ENCODE data around the gene CCDC197.

The CCDC197 gene

DNA sequence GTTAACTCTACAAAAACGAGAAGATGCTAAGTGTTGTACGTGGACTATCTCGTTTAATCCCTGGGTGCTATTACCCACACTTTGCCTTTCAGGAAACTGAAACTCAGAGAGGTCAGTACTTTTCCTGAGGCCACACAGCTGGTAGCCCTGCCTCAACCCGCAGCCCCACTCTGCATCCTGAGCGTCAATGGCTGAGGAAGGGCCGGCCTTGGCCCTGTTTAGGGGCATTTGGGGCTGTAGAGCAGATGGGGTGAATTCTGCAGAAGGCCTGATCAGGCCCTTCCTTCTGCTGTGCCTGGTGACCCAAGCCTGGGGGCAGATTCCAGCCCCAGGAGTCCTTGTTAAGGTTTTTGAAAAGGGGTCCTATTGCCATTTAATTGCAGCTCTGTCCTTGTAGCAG, 3.7 kb upstream of the CCDC197 start:
- no peak for DNase-seq (ENCODE audit: low read depth)
- H3K4me3 ChIP-seq (ENCODE audit: low read depth, low read length) = no peak overlapping the region
- TF ChIP-seq, protein P1, sequence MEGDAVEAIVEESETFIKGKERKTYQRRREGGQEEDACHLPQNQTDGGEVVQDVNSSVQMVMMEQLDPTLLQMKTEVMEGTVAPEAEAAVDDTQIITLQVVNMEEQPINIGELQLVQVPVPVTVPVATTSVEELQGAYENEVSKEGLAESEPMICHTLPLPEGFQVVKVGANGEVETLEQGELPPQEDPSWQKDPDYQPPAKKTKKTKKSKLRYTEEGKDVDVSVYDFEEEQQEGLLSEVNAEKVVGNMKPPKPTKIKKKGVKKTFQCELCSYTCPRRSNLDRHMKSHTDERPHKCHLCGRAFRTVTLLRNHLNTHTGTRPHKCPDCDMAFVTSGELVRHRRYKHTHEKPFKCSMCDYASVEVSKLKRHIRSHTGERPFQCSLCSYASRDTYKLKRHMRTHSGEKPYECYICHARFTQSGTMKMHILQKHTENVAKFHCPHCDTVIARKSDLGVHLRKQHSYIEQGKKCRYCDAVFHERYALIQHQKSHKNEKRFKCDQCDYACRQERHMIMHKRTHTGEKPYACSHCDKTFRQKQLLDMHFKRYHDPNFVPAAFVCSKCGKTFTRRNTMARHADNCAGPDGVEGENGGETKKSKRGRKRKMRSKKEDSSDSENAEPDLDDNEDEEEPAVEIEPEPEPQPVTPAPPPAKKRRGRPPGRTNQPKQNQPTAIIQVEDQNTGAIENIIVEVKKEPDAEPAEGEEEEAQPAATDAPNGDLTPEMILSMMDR (IDR thresholded peaks at IDR 0.05; ENCODE audit: low read depth, low read length, missing control alignments) = no peak

DNA sequence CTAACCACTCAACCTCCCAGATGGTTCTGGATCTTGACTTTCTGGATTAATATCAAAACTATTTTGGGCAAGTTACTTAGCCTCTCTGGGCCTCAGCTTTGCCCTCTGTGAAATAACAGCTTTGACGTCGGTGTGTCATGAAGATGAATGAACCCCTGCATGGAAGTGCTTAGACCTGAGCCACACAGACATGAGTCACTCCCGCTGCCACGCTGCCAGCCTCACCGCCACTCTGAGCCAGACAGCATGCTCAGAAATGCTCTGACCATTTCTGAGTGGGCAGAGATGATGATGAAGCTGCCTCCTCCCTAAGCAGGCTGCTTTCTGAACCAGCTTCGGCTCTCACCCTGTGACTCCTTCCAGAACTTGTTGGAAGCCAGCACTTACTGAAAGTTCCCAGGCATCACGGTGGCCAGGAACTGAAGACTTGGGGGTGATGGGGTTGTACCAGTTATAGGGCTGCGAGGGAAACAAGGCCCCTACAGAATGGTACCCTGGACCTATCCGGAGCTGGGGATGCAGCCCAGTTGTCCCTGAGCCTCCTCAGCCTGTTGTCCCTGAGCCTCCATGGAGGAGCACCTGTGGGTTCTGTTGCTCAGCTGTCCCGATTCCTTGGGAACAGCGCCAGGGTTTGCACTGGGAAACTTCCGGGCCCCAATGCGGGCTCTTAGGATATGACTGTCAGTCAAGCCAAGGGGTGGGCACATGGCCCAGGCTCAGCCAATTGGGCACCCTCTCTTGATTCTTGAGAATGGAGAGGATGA, 2.0 kb upstream of the CCDC197 start:
- no peak overlapping the region for H3K4me3 ChIP-seq (ENCODE audit: low read depth, low read length)
- DNase-seq (ENCODE audit: low read depth) = no peak
- TF ChIP-seq, protein P1 (IDR thresholded peaks at IDR 0.05; ENCODE audit: low read depth, low read length, missing control alignments) = no peak

DNA sequence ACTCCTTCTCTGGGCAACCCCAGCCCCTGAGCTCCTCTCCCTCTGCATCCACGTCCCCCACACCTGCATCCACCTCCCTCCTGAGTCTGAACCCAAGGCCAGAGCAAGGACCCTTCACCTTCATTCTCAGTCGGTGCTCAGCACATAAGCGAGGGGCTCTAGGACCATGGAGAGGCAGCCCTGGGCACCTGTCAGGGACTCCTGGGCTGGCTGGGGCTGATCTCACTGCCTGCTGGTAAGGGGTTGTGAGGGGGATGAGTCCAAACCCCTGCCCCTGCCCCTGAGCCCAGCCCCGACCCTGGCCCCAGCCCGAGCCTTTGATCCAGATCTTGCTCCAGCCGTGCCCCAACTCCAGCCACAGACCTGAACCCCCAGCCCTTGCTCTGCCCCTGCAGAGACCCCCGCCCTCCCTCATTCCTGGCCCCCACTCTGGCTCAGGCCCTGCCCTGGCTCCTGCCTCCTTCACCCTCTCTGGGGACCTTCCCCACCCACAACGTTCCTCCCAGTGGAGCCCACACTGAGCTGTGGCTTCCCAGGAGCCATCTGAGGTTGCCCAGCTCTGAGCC, 888 bp upstream of the CCDC197 start:
- TF ChIP-seq, protein P1 (IDR thresholded peaks at IDR 0.05; ENCODE audit: low read depth, low read length, missing control alignments) = no peak
- DNase-seq (ENCODE audit: low read depth) = no peak
- no peak overlapping the region for H3K4me3 ChIP-seq (ENCODE audit: low read depth, low read length)

DNA sequence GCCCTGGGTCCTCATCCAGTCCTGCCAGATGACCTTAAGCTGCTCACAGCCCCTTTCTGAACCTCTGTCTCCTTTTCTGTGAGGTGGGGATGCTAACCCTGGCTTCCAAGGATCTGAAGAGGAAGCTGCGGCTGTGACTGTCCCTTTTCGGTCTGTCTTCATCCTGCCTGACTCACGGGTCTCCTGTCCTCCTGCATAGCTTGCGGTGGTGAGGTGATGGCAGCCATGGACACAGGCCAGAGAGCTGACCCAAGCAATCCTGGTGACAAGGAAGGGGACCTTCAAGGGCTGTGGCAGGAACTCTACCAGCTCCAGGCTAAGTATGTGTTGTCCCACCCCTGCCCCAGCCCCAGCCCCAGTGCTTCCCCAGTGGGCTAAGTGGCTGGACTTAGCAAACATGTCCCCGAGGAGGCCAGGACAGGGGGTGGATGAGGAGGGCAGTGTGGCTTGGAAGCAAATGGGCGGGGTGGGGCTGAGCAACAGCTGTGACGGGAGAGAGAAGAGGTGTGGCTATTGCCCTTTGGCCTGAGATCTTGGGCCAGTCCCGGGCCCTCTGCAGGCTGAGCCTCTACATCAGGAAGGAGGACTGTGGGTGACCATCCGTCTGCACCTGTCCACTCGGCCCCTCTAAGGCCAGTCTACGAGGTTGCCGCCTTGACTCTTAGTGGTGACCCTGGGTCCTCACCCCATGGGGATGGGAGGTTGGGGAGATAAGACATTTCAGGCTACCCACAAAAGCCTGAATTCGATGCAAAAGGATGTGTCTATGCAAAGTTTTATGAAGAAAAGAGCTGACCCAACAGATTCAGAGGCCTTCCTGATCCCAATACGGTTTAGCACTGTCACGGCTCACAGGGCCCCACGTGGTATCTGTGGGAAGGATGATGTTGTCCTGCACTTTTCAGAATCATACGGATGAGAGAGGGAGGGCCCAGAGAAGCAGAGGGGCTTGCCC, 1.1 kb downstream of the CCDC197 start:
- no peak for DNase-seq (ENCODE audit: low read depth)
- TF ChIP-seq, protein P1 (IDR thresholded peaks at IDR 0.05; ENCODE audit: low read depth, low read length, missing control alignments) = no peak
- H3K4me3 ChIP-seq (ENCODE audit: low read depth, low read length) = no peak overlapping the region

DNA sequence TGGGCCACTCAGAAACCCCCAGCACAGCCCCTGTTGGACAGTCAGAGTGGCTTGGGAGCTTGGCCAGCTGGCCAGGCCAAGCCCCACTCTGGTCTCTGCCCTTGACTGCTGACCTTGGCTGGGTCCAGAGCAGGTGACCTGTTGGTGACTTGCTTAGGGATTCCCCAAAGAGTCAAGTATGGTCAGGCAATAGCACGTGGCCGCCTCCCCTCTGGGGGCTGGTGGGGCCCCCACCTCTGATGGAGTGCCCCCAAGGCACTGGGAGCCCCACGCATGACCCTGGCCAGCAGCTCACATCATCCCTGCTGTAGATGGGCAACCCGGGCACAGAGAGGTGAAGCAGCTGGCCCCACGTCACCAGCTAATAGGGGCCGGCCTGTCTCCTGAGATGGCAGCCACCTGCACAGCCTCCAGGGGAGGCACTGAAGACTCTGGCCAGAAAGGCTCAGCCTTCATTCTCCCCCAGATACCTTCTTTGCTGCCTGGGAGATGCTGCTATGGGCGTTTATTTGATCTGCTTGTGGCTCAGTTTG, 1.8 kb downstream of the CCDC197 start:
- H3K4me3 ChIP-seq (ENCODE audit: low read depth, low read length) = no peak overlapping the region
- TF ChIP-seq, protein P1 (IDR thresholded peaks at IDR 0.05; ENCODE audit: low read depth, low read length, missing control alignments) = no peak
- DNase-seq (ENCODE audit: low read depth) = no peak

DNA sequence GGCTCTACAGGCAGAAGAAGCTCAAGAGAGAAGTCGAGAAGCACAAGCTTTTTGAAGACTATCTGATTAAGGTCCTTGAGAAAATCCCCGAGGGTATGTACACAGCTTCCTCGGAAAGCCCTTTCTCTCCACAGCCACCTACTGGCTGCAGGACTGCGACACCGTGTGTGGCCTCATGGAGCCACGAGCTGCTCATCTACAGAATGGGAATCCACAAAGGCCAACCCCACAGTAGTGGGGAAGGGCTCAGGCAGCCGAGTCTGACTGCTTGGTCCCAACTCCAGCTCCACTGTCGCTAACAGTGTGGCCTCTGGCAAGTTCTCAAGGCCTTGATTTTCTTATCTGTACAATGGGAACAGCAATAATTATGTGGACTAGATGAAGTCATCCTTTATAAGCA, 2.5 kb downstream of the CCDC197 start:
- no peak for DNase-seq (ENCODE audit: low read depth)
- H3K4me3 ChIP-seq (ENCODE audit: low read depth, low read length) = no peak overlapping the region
- TF ChIP-seq, protein P1 (IDR thresholded peaks at IDR 0.05; ENCODE audit: low read depth, low read length, missing control alignments) = peak; percentile 24
